DMS114 treated with DMSO at 0.1 percent for 48 hours (cell line): ENCODE data around the gene UBQLN1.
"Not testable (repeated sequence)": the region's sequence is repeated elsewhere in the genome, so short reads cannot be mapped to it uniquely, and the experiment has no call there.

Source experiments
- DNase-seq: peaks from one replicate; lab custom pipeline; 2025; ENCODE audit not compliant: unreplicated experiment; lab: John Stamatoyannopoulos, UW

UBQLN1 gene

GRCh38 chr9:83707768-83708514 lies at the start of gene UBQLN1:
UBQLN1 (minus strand) TSS chr9:83707958; CDS start chr9:83707679, 279 bp downstream.
- DNase-seq: peak; percentile 61

GRCh38 chr9:83754383-83754977 lies 46.7 kb upstream of the UBQLN1 start:
- DNase-seq: no peak

- DNase-seq: no peak
These were observed 41.9 kb upstream of the UBQLN1 start for GRCh38 chr9:83749706-83750105.

GRCh38 chr9:83744206-83744605 lies 36.4 kb upstream of the UBQLN1 start:
- no peak for DNase-seq

GRCh38 chr9:83733739-83734138 lies 26.0 kb upstream of the UBQLN1 start:
- no peak for DNase-seq

- not testable (repeated sequence) for DNase-seq
These were observed 21.0 kb upstream of the UBQLN1 start for GRCh38 chr9:83728591-83729368.

- no peak for DNase-seq
These were observed 16.7 kb upstream of the UBQLN1 start for GRCh38 chr9:83724436-83724835.

GRCh38 chr9:83722726-83723495 lies 15.2 kb upstream of the UBQLN1 start:
- DNase-seq: no peak

- DNase-seq: no peak
These were observed 13.8 kb upstream of the UBQLN1 start for GRCh38 chr9:83721509-83721908.

- DNase-seq: no peak
These were observed 8.0 kb upstream of the UBQLN1 start for GRCh38 chr9:83715794-83716193.

- no peak for DNase-seq
These were observed 7.5 kb upstream of the UBQLN1 start for GRCh38 chr9:83715221-83715620.

- DNase-seq: no peak
These were observed 6.6 kb upstream of the UBQLN1 start for GRCh38 chr9:83714329-83714728.

- no peak for DNase-seq
These were observed 879 bp upstream of the UBQLN1 start for GRCh38 chr9:83708515-83709158.

GRCh38 chr9:83707518-83707767 lies 315 bp downstream of the UBQLN1 start:
- DNase-seq: no peak

GRCh38 chr9:83706676-83707517 lies 861 bp downstream of the UBQLN1 start:
- no peak for DNase-seq

GRCh38 chr9:83705219-83705651 lies 2.5 kb downstream of the UBQLN1 start:
- DNase-seq: not testable (repeated sequence)

GRCh38 chr9:83701769-83702168 lies 6.0 kb downstream of the UBQLN1 start:
- DNase-seq: no peak

- DNase-seq: no peak
These were observed 6.5 kb downstream of the UBQLN1 start for GRCh38 chr9:83701286-83701685.

GRCh38 chr9:83699615-83700014 lies 8.1 kb downstream of the UBQLN1 start:
- no peak for DNase-seq

- DNase-seq: no peak
These were observed 8.7 kb downstream of the UBQLN1 start for GRCh38 chr9:83698976-83699585.
